LNCaP clone FGC (cell line): ENCODE measurements around the gene MGA.

Source experiments
- DNase-seq: peaks from one replicate; pipeline ENCODE4 v3.0.0-alpha.2; 2011; ENCODE audit warnings: low read depth
- H3K4me3 ChIP-seq: 2 replicates; pipeline ENCODE4 v1.5.1; 2011; ENCODE audit warnings: mild to moderate bottlenecking, low read depth, low read length, control low read depth
- TF ChIP-seq, protein P1 (sequence below): IDR thresholded peaks from 2 replicates; pipeline ENCODE4 v1.5.1; 2012; ENCODE audit warnings: mild to moderate bottlenecking; ENCODE audit not compliant: control insufficient read depth, insufficient read depth; ENCODE audit errors: extremely low read depth

Gene MGA

DNA sequence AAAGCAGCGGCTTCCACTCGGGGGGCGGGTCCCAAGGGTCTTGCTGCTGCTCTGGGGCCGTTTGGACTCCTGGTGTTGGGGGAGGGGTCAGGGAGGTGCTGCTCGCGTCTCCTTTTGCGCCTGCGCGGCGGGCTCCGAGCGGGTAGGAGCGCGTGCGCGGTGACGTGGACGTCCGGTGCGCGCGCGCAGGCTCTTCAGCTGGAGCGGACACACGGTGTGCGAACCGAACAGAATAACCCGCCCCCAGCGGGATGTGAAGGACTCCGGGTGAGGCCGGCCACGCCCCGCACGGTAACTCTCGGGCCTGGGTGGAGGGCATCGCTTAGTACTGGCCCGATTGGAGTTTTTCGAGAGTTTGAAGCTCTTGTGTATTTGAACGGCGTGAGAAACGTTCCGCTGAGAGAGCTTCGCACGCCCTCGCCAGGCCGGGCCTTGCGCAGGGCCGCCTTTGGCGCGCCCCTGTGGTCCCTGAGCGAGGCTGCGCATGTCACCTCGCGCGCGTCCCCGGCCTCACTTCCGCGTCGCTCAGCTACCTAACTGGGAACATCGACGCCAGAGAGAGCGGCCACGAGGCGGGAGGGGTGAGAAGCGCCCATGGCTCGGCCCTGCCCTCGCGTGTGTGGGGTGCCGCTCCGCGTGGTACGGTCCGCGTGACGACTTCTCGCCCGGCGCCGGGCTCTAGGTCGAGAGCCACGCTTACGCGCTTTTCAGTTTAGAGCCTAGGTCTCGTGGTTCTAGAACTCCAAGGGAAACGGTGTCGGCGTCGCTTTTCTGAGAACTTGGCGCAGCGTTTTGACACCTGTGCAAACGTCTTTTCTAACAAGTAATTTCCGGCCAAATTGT is at the start of gene MGA:
Gene MGA, plus strand, starts transcription at position 171 of the 843 bp plus-strand sequence.
- TF ChIP-seq, protein P1, sequence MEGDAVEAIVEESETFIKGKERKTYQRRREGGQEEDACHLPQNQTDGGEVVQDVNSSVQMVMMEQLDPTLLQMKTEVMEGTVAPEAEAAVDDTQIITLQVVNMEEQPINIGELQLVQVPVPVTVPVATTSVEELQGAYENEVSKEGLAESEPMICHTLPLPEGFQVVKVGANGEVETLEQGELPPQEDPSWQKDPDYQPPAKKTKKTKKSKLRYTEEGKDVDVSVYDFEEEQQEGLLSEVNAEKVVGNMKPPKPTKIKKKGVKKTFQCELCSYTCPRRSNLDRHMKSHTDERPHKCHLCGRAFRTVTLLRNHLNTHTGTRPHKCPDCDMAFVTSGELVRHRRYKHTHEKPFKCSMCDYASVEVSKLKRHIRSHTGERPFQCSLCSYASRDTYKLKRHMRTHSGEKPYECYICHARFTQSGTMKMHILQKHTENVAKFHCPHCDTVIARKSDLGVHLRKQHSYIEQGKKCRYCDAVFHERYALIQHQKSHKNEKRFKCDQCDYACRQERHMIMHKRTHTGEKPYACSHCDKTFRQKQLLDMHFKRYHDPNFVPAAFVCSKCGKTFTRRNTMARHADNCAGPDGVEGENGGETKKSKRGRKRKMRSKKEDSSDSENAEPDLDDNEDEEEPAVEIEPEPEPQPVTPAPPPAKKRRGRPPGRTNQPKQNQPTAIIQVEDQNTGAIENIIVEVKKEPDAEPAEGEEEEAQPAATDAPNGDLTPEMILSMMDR: peak; percentile 20; the same call in 1 of the 2 replicates
- H3K4me3 ChIP-seq: peak within 1 kb of the TSS; percentile 56
- peak; percentile 76 for DNase-seq

DNA sequence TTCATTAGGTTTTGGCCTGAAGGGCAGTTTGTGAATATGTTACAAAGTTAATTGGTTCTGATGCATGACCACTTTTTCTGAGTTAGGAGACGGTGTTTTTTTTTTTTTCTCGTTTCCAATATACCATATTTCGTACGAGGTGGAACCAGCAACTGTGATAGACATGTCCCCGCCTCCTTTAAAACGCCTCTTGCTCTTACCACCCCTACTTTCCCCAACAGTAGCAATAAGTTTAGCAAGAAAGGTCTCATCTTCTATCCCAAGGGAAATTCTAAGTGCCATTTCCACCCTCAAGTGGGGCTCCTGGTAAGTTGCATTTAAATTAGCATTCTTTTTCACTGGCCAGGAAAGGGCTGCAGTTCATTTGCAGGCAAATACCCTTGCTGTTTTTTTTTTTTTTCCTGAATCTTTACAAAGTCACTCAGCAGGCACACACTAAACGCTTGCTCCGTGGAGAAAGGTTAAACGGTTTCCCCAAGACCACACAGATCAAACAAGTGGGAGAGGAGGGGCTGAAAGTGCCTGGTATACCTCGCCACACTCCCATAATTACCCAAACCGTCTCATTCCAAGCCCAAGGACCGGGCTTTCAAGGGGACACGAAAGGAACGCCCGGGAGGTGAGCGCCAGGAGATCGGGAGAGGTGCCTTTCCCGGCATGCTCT is 39.5 kb upstream of the MGA start:
- no peak for DNase-seq
- peak overlapping the region; percentile 58 for H3K4me3 ChIP-seq
- TF ChIP-seq, protein P1: no peak

DNA sequence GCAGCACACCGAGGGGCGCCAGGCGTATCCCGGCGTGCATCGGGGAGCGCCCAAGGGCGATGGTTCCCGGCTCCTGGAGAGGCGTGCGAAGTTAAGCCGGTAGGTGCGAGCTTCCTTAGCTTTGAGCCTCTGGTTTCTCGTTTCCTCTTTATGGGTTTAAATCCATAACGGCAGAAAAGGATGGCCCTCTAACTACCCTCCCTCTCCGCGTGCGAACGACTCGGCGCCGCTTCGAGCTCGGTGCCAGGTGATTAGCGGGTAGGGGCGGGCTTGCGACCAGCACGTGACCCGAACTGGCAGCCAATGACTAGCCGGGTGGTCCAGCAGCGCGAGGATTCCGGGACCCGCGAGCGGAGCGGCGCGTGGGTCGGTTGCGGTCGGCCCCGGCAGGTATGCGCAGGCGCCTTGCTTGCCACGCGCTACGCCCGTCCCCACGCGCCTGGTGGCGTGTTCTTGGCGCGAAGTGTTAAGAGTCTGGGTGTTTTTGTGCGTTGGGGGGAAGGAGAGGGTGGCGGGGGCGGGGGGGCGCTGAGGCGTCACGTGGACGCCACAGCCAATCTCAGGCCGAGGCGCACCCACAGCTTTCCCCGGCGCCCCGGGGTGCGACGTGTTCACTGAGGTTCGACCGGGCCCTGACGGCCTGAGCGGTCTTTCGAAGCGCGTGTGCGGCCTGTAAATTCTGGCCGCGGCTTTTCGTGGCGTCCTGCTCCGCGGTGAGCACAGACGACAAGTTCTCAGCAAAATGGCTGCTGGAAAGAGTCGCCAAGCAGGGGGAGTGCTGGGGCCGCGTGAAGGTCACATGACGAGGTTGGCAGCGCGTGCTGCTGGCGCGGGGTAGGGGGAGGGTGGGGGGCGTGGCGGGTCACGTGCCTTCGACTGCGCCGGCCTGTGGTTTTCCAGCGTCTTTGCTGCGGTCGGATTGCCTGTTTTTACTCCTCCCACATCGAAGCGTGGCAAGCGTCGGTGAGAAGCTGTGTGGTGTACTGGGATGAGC is 38.7 kb upstream of the MGA start:
- peak; percentile 80 for DNase-seq
- peak overlapping the region; percentile 58 for H3K4me3 ChIP-seq
- TF ChIP-seq, protein P1: no peak

DNA sequence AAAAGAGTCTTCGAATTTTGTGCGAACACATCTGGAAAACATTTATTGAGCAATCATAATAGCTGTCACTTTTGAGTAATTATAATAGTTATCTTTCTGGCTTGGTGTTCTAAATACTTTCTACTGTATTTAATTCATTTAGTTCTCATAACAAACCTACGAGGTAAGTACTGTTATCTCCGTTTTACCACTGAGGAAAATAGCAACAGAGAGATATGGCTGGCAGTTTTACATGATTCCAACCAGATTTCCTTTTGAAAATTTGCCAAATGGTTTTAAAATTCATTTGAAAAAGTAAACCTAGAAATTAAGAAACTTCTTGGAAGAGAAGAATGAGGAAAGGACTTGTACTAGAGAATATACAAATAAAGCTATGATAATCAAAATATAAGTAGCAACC is 37.3 kb upstream of the MGA start:
- H3K4me3 ChIP-seq: no peak overlapping the region
- no peak for DNase-seq
- TF ChIP-seq, protein P1: no peak

DNA sequence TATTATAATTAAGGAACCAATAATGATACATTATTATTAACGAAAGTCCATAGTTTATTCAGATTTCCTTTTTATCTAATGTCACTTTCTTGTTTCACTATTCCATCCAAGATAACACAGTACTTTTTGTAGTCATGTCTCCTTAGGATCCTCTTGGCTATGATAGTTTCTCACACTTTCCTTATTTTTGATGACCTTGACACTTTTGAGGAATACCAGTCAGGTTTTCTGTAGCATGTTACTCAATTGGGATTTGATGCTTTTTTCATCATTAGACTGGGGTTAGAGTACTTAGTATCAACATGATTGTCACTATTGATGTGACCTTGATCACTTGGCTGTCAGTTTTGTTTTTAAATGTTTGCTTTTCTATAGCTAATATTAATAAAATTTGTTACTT is 33.0 kb upstream of the MGA start:
- no peak overlapping the region for H3K4me3 ChIP-seq
- TF ChIP-seq, protein P1: no peak
- no peak for DNase-seq

DNA sequence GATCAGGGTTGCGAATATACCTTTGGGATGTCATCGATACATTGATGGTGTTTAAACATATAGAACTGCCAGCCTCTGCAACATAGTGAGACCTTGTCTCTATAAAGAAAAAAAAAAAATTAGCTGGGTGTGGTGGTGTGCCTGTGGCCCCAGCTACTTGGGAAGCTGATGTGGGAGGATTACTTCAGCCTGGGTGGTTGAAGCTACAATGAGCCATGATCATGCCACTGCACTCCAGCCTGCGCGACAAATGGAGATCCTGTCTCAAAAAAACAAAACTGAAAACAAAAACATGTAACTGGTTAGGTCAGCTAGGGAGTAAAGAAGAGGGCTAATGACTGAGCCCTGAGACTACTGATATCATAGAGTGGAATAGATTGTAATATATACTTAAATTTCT is 30.7 kb upstream of the MGA start:
- TF ChIP-seq, protein P1: no peak
- H3K4me3 ChIP-seq: no peak overlapping the region
- DNase-seq: no peak
